MM.1S (cell line): ENCODE data around the gene TTC1.

Experiments
- DNase-seq: peaks from one replicate; pipeline ENCODE4 v3.0.0-alpha.2; 2015
- H2AFZ ChIP-seq: fragments of 300-600 bp; sonication (generic); 2 replicates; pipeline ENCODE4 v1.6.0; 2016; ENCODE audit warnings: antibody characterized with exemption, low read length
- H3F3A ChIP-seq: fragments of 300-600 bp; sonication (generic); 2 replicates; pipeline ENCODE4 v1.6.1; 2016; ENCODE audit warnings: mild to moderate bottlenecking, antibody characterized with exemption, low read length, moderate library complexity, mixed read lengths; ENCODE audit not compliant: insufficient read depth
- H3K27ac ChIP-seq: fragments of 300-600 bp; sonication (generic); 2 replicates; pipeline ENCODE4 v1.5.1; 2016; ENCODE audit warnings: mild to moderate bottlenecking, low read length
- H3K27me3 ChIP-seq: fragments of 300-600 bp; sonication (generic); replicated peaks from 2 replicates; pipeline ENCODE4 v1.6.0; 2016; ENCODE audit warnings: low read length; ENCODE audit not compliant: insufficient read depth
- H3K36me3 ChIP-seq: fragments of 300-600 bp; sonication (generic); replicated peaks from 2 replicates; pipeline ENCODE4 v1.6.1; 2016; ENCODE audit warnings: mild to moderate bottlenecking, low read length, mixed read lengths; ENCODE audit not compliant: insufficient read depth
- H3K4me1 ChIP-seq: fragments of 300-600 bp; sonication (generic); 2 replicates; pipeline ENCODE4 v1.6.1; 2016; ENCODE audit warnings: low read length, mixed read lengths
- H3K4me2 ChIP-seq: fragments of 300-600 bp; sonication (generic); 2 replicates; pipeline ENCODE4 v1.6.0; 2016; ENCODE audit warnings: low read depth, low read length
- H3K4me3 ChIP-seq: fragments of 300-600 bp; sonication (generic); 2 replicates; pipeline ENCODE4 v1.5.1; 2016; ENCODE audit warnings: low read length, mixed read lengths
- H3K79me2 ChIP-seq: fragments of 300-600 bp; sonication (generic); 2 replicates; pipeline ENCODE4 v1.6.1; 2016; ENCODE audit warnings: mixed run types, low read length, mixed read lengths
- H3K9ac ChIP-seq: fragments of 300-600 bp; sonication (generic); 2 replicates; pipeline ENCODE4 v1.6.1; 2016; ENCODE audit warnings: low read length, mixed read lengths
- H3K9me2 ChIP-seq: fragments of 300-600 bp; sonication (generic); replicated peaks from 2 replicates; pipeline ENCODE4 v1.6.1; 2016; ENCODE audit warnings: mild to moderate bottlenecking, low read length, mixed read lengths; ENCODE audit not compliant: insufficient read depth
- H3K9me3 ChIP-seq: fragments of 300-600 bp; sonication (generic); replicated peaks from 2 replicates; pipeline ENCODE4 v1.6.1; 2016; ENCODE audit warnings: mild to moderate bottlenecking, low read length, mixed read lengths; ENCODE audit not compliant: insufficient read depth
- H4K20me1 ChIP-seq: fragments of 300-600 bp; sonication (generic); 2 replicates; pipeline ENCODE4 v1.6.1; 2016; ENCODE audit warnings: mild to moderate bottlenecking, low read length, moderate library complexity, mixed read lengths; ENCODE audit not compliant: insufficient read depth
- EZH2 ChIP-seq: fragments of 300-600 bp; sonication (generic); optimal IDR thresholded peaks from 2 replicates; pipeline ENCODE3; 2017; ENCODE audit warnings: low read depth, mild to moderate bottlenecking, antibody characterized with exemption, low read length, mixed read lengths
- EZH2phosphoT487 ChIP-seq: fragments of 300-600 bp; sonication (generic); IDR thresholded peaks from 2 replicates; pipeline ENCODE4 v1.6.1; 2018; ENCODE audit warnings: antibody characterized with exemption, low read length
- TF ChIP-seq, protein P1 (sequence below): fragments of 300-600 bp; sonication (generic); IDR thresholded peaks from 2 replicates; pipeline ENCODE4 v1.5.1; 2016; ENCODE audit warnings: antibody characterized with exemption, low read length, mixed read lengths

The TTC1 gene

GRCh38 chr5:160096178-160096577, 87.2 kb downstream of the TTC1 start:
- no peaks in the 10 kb centered on the region for H3K27me3 ChIP-seq
- no peaks in the 10 kb centered on the region for H4K20me1 ChIP-seq
- TF ChIP-seq EZH2phosphoT487: no peak
- no peak for TF ChIP-seq EZH2
- TF ChIP-seq, protein P1, sequence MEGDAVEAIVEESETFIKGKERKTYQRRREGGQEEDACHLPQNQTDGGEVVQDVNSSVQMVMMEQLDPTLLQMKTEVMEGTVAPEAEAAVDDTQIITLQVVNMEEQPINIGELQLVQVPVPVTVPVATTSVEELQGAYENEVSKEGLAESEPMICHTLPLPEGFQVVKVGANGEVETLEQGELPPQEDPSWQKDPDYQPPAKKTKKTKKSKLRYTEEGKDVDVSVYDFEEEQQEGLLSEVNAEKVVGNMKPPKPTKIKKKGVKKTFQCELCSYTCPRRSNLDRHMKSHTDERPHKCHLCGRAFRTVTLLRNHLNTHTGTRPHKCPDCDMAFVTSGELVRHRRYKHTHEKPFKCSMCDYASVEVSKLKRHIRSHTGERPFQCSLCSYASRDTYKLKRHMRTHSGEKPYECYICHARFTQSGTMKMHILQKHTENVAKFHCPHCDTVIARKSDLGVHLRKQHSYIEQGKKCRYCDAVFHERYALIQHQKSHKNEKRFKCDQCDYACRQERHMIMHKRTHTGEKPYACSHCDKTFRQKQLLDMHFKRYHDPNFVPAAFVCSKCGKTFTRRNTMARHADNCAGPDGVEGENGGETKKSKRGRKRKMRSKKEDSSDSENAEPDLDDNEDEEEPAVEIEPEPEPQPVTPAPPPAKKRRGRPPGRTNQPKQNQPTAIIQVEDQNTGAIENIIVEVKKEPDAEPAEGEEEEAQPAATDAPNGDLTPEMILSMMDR: no peak
- no peak for DNase-seq
- H3K9ac ChIP-seq: no peak overlapping the region
- H3K4me3 ChIP-seq: no peak overlapping the region
- no peaks in the 10 kb centered on the region for H3K9me3 ChIP-seq
- peaks cover 6% of the 10 kb centered on the region; the same call in 1 of the 2 replicates for H3F3A ChIP-seq
- 0 out of 2 replicates have a peak, but pooled peaks cover 10% of the 10 kb centered on the region for H3K79me2 ChIP-seq
- H3K4me2 ChIP-seq: no peak overlapping the region
- H2AFZ ChIP-seq: no peak overlapping the region
- peaks cover 7% of the 10 kb centered on the region; the same call in 1 of the 2 replicates for H3K36me3 ChIP-seq
- H3K27ac ChIP-seq: no peak overlapping the region
- no peaks in the 10 kb centered on the region for H3K9me2 ChIP-seq
- H3K4me1 ChIP-seq: peaks cover 19% of the 10 kb centered on the region

DNA sequence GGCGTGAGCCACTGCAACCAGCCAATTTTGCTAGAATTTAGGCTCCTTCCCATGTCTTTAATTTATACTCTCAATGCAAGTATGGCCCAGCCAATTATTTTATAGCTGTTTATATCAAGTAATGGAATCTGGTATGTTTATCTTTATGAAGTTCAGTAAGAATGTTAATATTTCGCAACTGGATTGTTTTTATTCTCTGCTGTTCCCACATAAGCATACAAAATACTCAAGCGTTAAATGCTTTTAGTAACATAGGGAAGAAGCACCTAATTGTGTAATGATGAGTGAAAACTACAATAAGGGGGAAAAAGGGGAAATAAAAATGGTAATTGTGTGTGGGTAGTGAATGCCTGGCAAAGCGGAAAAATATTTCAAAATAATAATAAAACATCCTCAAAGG, 89.1 kb downstream of the TTC1 start:
- DNase-seq: no peak
- Histone ChIP-seq H3K4me2 (no peak overlapping the region), H3F3A (peaks cover 6% of the 10 kb centered on the region; the same call in 1 of the 2 replicates), H3K79me2 (0 out of 2 replicates have a peak, but pooled peaks cover 13% of the 10 kb centered on the region), H3K9me2 (no peaks in the 10 kb centered on the region), H2AFZ (no peak overlapping the region), H3K9ac (no peak overlapping the region), H3K27me3 (no peaks in the 10 kb centered on the region), H3K9me3 (no peaks in the 10 kb centered on the region), H3K36me3 (peaks cover under 1% of the 10 kb centered on the region; the same call in 1 of the 2 replicates), H4K20me1 (no peaks in the 10 kb centered on the region), H3K4me1 (peaks cover 14% of the 10 kb centered on the region), H3K4me3 (no peak overlapping the region), H3K27ac (no peak overlapping the region)
- TF ChIP-seq, protein P1: no peak
- TF ChIP-seq EZH2 (no peak), EZH2phosphoT487 (no peak)

- TF ChIP-seq EZH2: no peak
- no peak for TF ChIP-seq EZH2phosphoT487
- TF ChIP-seq, protein P1: no peak
- Histone ChIP-seq H3K4me2 (no peak overlapping the region), H3K27ac (no peak overlapping the region), H3K9me3 (no peaks in the 10 kb centered on the region), H3K9me2 (no peaks in the 10 kb centered on the region), H3K4me1 (peaks cover 6% of the 10 kb centered on the region; the same call in 1 of the 2 replicates), H3K79me2 (peaks cover 36% of the 10 kb centered on the region), H3K4me3 (no peak overlapping the region), H4K20me1 (no peaks in the 10 kb centered on the region; the same call in 1 of the 2 replicates), H3K9ac (no peak overlapping the region), H2AFZ (no peak overlapping the region), H3F3A (peaks cover 2% of the 10 kb centered on the region; the same call in 1 of the 2 replicates), H3K27me3 (no peaks in the 10 kb centered on the region), H3K36me3 (no peaks in the 10 kb centered on the region)
- DNase-seq: no peak
Measured at GRCh38 chr5:160105686-160106360, 96.9 kb downstream of the TTC1 start.
